OCI-LY3 (cell line): ENCODE measurements around the gene ASCC1.

Source experiments
- H2AFZ ChIP-seq: fragments of 200-600, 300-600 bp; shearing (Covaris generic); 2 replicates; pipeline ENCODE4 v1.6.0; 2014; ENCODE audit warnings: antibody characterized with exemption, low read depth, low read length
- H3K27ac ChIP-seq: fragments of 200-600, 300-600 bp; sonication (generic); 2 replicates; pipeline ENCODE4 v1.5.1; 2014; ENCODE audit warnings: mild to moderate bottlenecking, low read length, moderate library complexity, mixed read lengths
- H3K27me3 ChIP-seq: fragments of 200-600, 300-600 bp; sonication (generic); 2 replicates; pipeline ENCODE4 v1.6.1; 2014; ENCODE audit warnings: low read depth, low read length, mixed read lengths
- H3K36me3 ChIP-seq: fragments of 200-600, 300-600 bp; sonication (generic); replicated peaks from 2 replicates; pipeline ENCODE3; 2014; ENCODE audit warnings: low read depth, low read length, mixed read lengths
- H3K4me1 ChIP-seq: fragments of 300-600, 200-600 bp; sonication (generic); 2 replicates; pipeline ENCODE4 v1.6.1; 2014; ENCODE audit warnings: low read length, mixed read lengths
- H3K4me2 ChIP-seq: fragments of 200-600, 300-600 bp; sonication (generic); 2 replicates; pipeline ENCODE4 v1.6.1; 2014; ENCODE audit warnings: low read length, mixed read lengths
- H3K4me3 ChIP-seq: fragments of 300-600, 200-600 bp; sonication (generic); 2 replicates; pipeline ENCODE4 v1.5.1; 2014; ENCODE audit warnings: antibody characterized with exemption, mild to moderate bottlenecking, low read length, moderate library complexity
- H3K79me2 ChIP-seq: fragments of 300-600, 200-600 bp; shearing (Covaris generic); 2 replicates; pipeline ENCODE4 v1.6.1; 2014; ENCODE audit warnings: mild to moderate bottlenecking, low read length, mixed read lengths
- H3K9ac ChIP-seq: fragments of 300-600, 200-600 bp; shearing (Covaris generic); 2 replicates; pipeline ENCODE4 v1.6.0; 2014; ENCODE audit warnings: mild to moderate bottlenecking, low read length, moderate library complexity
- H3K9me3 ChIP-seq: fragments of 200-600, 300-600 bp; shearing (Covaris generic); 2 replicates; pipeline ENCODE4 v1.6.1; 2014; ENCODE audit warnings: low read length, mixed read lengths; ENCODE audit not compliant: insufficient read depth
- H4K20me1 ChIP-seq: fragments of 200-600, 300-600 bp; sonication (generic); 2 replicates; pipeline ENCODE4 v1.6.1; 2016; ENCODE audit warnings: low read length, mixed read lengths; ENCODE audit not compliant: insufficient read depth
- EZH2phosphoT487 ChIP-seq: fragments of 200-600 bp; shearing (Covaris generic); IDR thresholded peaks from 2 replicates; pipeline ENCODE4 v1.6.1; 2018; ENCODE audit warnings: antibody characterized with exemption, mixed run types, low read depth
- TF ChIP-seq, protein P1 (sequence below): fragments of 200-600, 300-600 bp; sonication (generic); IDR thresholded peaks from 2 replicates; pipeline ENCODE4 v1.5.1; 2014; ENCODE audit warnings: antibody characterized with exemption, low read length, low read depth

ASCC1 gene

DNA sequence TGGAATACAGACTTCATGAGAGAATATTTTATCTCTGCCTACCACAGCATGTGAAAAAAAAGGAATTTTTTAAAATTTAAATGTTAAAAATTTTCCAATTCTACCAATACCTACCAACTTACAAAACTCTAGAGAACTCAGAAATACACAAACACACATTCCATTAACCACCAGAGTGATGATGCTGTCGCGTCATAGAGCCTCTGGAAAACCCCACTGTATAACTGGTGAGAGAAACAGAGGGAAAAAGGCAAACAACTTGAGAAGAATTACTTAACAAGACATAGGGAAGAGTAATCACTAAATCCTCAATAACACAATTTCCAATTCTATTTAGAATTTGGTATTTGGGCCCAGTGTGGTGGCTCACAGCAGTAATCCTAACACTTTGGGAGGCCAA lies 121.5 kb downstream of the ASCC1 start:
- H3K79me2 ChIP-seq, result no peaks in the 10 kb centered on the region
- TF ChIP-seq, protein P1, sequence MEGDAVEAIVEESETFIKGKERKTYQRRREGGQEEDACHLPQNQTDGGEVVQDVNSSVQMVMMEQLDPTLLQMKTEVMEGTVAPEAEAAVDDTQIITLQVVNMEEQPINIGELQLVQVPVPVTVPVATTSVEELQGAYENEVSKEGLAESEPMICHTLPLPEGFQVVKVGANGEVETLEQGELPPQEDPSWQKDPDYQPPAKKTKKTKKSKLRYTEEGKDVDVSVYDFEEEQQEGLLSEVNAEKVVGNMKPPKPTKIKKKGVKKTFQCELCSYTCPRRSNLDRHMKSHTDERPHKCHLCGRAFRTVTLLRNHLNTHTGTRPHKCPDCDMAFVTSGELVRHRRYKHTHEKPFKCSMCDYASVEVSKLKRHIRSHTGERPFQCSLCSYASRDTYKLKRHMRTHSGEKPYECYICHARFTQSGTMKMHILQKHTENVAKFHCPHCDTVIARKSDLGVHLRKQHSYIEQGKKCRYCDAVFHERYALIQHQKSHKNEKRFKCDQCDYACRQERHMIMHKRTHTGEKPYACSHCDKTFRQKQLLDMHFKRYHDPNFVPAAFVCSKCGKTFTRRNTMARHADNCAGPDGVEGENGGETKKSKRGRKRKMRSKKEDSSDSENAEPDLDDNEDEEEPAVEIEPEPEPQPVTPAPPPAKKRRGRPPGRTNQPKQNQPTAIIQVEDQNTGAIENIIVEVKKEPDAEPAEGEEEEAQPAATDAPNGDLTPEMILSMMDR, result no peak
- 0 out of 2 replicates have a peak, but pooled peaks cover 3% of the 10 kb centered on the region for H3K27me3 ChIP-seq
- no peak overlapping the region for H2AFZ ChIP-seq
- H3K9me3 ChIP-seq, result no peaks in the 10 kb centered on the region
- H3K4me3 ChIP-seq, result no peak overlapping the region
- no peak overlapping the region for H3K4me2 ChIP-seq
- H3K9ac ChIP-seq, result no peak overlapping the region
- peaks cover 10% of the 10 kb centered on the region for H3K4me1 ChIP-seq
- H3K36me3 ChIP-seq, result no peaks in the 10 kb centered on the region
- H3K27ac ChIP-seq, result no peak overlapping the region
- H4K20me1 ChIP-seq, result no peaks in the 10 kb centered on the region

DNA sequence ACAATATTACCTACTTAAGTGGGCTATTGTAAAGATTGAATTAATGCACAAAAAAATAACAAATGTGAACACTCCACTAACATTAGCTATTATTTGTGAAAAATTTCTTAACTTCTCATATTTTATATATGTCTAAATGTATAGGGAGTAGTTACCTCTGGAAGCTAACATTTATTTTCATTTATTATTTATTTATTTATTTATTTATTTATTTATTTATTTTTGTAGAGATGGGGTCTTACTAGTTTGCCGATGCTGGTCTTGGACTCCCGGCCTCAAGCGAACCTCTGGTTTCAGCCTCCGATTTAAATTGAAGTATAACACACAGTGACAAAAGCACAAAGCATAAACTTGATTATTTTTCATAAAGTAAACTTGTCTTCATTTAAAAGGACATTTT lies 122.6 kb downstream of the ASCC1 start:
- H2AFZ ChIP-seq, result no peak overlapping the region
- no peak overlapping the region for H3K27ac ChIP-seq
- H3K9ac ChIP-seq, result no peak overlapping the region
- H3K79me2 ChIP-seq, result no peaks in the 10 kb centered on the region
- H3K27me3 ChIP-seq, result peaks cover 10% of the 10 kb centered on the region; the same call in 1 of the 2 replicates
- H3K9me3 ChIP-seq, result no peaks in the 10 kb centered on the region
- H3K4me3 ChIP-seq, result no peak overlapping the region
- no peaks in the 10 kb centered on the region for H3K36me3 ChIP-seq
- TF ChIP-seq, protein P1, result no peak
- no peak for TF ChIP-seq EZH2phosphoT487
- H4K20me1 ChIP-seq, result no peaks in the 10 kb centered on the region
- no peak overlapping the region for H3K4me2 ChIP-seq
- peaks cover 18% of the 10 kb centered on the region for H3K4me1 ChIP-seq

DNA sequence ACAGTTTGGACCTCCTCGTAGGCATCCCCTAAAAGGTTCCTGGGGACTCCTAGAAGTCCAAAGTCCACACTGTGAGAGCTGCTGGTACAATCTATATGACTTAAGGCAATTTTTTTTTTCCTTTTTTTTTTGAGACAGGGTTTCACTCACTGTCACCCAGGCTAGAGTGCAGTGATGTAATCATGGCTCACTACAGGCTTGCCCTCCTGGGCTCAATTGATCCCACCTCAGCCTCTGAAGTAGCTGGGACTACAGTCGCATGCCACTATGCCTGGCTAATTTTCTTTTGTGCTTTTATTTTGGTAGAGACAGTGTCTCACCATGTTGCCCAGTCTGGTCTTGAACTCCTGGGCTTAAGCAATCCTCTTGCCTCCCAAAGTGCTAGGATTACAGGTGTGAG lies 123.1 kb downstream of the ASCC1 start:
- no peak overlapping the region for H3K4me2 ChIP-seq
- no peak overlapping the region for H2AFZ ChIP-seq
- no peak overlapping the region for H3K27ac ChIP-seq
- peaks cover 14% of the 10 kb centered on the region for H3K27me3 ChIP-seq
- no peaks in the 10 kb centered on the region for H3K79me2 ChIP-seq
- no peaks in the 10 kb centered on the region for H4K20me1 ChIP-seq
- TF ChIP-seq EZH2phosphoT487, result no peak
- TF ChIP-seq, protein P1, result no peak
- H3K36me3 ChIP-seq, result no peaks in the 10 kb centered on the region
- H3K9ac ChIP-seq, result no peak overlapping the region
- no peak overlapping the region for H3K4me3 ChIP-seq
- no peaks in the 10 kb centered on the region for H3K9me3 ChIP-seq
- peaks cover 21% of the 10 kb centered on the region for H3K4me1 ChIP-seq

DNA sequence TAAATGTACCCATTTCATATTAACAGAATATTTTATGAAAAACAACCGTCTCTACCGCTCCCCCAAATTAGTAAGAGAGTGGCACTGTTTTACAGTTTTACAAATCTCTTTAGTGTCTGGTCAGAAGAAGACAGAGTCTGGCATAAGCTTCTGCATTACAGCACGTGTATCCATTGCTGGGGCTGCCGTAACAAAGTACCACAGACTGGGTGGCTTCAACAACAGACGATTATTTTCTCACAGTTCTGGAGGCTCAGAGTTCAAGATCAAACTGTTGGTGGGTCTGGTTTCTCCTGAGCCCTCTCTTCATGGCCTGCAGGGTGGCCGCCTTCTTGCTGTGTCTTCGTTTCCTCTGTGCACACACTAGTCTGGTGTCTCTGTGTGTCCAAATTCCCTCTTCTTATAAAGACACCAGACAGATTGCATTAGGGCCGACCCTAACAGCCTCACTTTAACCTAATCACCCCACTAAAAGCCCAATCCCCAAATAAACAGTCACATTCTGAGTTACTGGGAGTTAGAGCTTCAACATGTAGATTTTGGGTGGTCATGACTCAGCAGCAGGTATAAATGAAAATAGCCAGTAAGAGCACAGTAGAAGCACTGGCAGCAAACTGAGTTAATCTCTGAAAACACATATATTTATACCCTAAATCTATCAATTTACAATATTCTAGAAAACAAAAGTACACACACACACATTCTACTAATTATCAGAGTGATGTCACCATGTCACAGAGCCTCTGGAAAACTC lies 123.7 kb downstream of the ASCC1 start:
- no peaks in the 10 kb centered on the region for H4K20me1 ChIP-seq
- TF ChIP-seq EZH2phosphoT487, result no peak
- TF ChIP-seq, protein P1, result no peak
- H3K4me2 ChIP-seq, result no peak overlapping the region
- H3K9me3 ChIP-seq, result no peaks in the 10 kb centered on the region
- no peaks in the 10 kb centered on the region for H3K36me3 ChIP-seq
- peaks cover 16% of the 10 kb centered on the region for H3K27me3 ChIP-seq
- no peak overlapping the region for H2AFZ ChIP-seq
- peaks cover 21% of the 10 kb centered on the region for H3K4me1 ChIP-seq
- no peaks in the 10 kb centered on the region for H3K79me2 ChIP-seq
- H3K9ac ChIP-seq, result no peak overlapping the region
- H3K27ac ChIP-seq, result no peak overlapping the region
- H3K4me3 ChIP-seq, result no peak overlapping the region
